ENCODE data around the gene TECR.
A peak's percentile ranks its signal among the peaks of the same experiment; 100 is the strongest.
"Not testable (repeated sequence)": the region's sequence is repeated elsewhere in the genome, so short reads cannot be mapped to it uniquely, and the experiment has no call there.

Gene TECR

DNA sequence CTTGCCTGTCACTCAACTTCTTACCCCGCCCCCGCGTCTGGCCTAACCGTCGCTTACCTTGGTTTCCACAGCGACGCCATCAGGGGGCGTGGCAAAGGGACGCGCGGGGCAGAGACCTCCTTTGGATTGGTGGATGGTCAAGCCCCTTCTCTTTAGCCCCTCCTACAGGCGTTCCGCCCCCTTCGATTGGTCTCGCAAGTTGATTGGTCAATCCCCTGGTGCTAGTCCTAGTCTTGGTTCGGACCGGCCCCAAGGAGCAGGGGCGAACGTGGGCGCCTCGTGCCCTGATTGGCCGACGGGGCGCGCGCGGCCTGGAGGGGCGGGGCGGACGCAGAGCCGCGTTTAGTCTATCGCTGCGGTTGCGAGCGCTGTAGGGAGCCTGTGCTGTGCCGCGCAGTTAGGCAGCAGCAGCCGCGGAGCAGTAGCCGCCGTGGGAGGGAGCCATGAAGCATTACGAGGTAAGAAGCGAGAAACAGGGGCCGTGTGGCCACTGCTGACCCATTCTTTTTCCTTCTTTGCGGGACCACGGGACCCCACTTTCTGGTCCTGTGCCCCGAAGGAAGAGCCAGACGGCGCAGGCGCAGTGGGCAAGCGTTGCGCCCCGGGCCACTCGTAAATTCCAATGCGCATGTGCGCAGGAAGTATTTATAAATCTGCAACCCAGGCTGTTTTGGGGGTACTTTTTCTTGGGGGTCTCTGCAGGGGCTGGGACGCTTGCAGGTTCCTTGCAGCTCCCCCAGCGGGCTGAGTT is at the start of gene TECR:
Gene TECR (plus strand): TSS at position 341 of the 751 bp plus-strand sequence. CDS start 103 bp downstream, at position 444.
- DNase-seq (ENCODE audit: low read depth): peak; percentile 100

DNA sequence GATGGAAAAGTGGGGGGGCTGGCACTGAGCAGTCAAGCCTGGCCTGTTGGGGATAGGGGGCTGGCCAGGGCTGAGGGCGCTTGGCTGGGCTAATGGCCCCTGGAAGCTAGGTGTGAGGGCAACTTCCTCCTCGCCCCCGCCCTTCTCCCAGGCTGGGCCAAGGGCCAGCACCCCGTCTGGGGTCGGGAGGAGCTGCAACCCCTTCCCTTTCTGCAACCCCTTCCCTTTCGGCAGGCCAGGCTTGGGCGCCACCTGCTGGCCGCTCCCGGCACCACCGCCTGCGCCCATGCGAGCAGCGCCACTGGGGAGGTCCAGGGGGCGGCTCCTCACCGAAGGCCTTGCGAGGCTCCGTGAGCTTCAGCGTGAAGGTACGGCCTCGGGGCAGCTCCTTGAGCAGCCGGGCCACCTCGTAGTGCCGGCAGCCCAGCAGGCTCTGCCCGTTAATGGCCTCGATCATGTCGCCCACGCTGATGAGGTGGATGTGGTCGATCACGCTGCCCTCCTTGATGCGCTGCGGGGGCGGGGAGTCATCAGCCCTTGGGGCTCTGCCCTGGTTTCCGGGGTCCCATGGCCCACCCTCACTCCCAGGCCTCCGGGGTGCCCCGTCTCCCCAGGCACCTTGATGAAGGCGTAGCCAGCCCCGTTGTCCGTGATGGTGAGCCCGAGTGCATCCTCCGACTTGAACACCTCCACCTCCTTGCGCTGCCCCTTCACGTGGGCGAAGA is 49.3 kb upstream of the TECR start:
- no peak for DNase-seq (ENCODE audit: low read depth)

DNA sequence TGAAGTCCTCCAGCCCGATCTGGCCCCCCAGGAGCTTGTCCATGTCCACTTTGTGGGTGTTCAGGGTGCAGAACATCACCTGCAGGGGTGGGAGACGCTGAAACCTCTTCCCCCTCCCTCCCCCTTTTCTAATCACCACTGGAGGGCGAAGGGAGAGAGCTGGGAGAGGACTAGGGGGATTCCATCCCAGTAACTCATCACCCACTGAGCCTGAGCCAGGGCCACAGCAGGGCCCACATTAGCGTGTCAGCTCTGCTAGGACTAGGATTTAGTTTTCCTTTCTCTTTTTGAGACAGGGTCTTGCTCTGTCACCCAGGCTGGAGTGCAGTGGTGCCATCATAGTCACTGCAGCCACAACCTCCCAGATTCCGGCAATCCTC is 48.7 kb upstream of the TECR start:
- DNase-seq (ENCODE audit: low read depth): no peak

GRCh38 chr19:14482172-14482941 is 47.0 kb upstream of the TECR start:
- DNase-seq (ENCODE audit: low read depth): no peak

DNA sequence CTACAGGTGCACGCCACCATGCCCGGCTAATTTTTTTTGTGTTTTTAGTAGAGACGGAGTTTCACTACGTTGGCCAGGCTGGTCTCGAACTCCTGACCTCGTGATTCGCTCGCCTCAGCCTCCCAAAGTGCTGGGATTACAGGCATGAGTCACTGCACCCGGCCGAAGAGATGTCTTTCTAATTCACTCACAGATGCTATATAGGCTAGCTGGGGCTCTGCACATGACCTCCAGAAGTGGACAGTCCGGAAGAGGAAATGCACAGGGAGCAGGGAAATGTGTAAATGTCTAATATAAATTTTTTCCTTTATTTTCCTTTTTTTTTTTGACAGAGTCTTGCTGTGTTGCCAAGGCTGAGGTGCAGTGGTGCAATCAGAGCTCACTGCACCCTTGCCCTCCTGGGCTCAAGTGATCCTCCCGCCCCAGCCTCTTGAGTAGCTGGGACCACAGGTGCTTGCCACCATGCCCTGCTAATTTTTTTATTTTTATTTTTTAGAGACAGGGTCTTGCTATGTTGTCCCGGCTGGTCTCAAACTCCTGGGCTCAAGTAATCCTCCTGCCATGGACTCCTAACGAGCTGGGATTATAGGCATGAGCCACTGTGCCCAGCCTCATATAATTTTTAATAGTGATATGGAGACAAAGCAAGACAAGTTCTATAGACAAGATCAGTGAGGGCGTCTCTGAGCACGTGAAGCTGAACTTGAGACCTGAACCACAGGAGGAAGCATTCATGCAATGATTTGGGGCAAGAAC is 41.8 kb upstream of the TECR start:
- no peak for DNase-seq (ENCODE audit: low read depth)

DNA sequence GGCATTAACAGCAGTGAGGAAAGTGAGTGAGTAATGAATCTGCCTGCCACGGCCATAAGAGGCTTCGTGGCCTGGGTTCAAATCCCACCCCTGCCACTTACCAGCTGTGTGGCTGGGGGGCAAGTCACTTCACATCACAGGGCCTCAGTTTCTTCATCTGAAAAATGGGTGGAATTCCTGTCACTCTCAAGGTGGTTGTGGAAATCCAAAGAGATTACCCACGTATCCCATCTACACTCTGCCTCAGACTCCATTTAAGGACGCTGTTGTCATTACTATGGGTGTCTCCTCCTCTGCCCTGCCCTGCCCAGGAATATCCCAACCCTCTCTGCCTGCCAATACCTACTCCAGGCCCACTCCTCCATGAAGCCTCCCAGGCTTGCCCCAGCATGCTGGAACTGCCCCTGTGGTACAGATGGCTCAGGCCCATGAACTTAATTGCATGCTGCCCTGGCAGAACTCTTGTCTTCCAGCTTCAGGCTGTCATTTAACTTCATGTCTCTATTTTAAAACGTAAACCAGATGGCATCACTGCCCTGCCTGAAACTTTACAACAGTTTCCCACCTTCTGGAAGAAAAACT is 36.5 kb upstream of the TECR start:
- no peak for DNase-seq (ENCODE audit: low read depth)

GRCh38 chr19:14494411-14494810 is 35.0 kb upstream of the TECR start:
- no peak for DNase-seq (ENCODE audit: low read depth)

DNA sequence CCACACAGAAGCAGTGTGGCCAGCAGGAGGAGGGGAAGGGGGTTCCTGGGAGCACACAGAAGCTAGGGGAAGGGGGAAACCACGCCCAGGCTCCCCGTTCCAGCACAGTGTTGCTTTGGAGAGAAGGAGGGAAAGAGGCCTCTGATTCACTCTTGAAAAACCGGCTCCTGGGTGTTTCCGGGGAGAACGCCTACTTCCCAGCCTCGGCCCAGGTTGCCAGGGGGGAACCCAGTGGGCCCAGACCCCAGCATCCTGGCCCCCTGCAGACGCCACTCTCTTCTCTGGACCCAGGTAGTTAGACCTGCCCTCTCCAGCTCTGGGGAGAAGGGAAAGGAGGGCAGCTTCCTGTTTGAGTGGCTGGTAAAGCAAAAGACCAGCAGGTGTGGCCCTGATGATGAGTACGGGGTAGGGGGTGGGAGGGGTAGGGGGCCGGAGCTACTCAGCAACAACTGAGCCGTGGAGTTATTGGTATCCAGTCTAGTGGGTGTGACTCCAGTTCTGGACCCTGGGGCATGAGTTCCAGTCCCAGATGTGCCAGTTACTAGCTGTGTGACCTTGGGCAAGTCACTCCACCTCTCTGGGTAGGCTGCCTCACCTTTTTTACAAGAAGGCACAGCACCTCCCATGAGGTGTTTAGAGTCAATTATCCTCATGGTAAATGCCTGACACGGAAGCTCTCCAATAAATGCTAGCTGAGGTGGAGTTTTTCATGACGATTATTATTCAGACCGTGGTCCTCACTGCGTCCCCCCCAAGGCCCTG is 34.3 kb upstream of the TECR start:
- no peak for DNase-seq (ENCODE audit: low read depth)

DNA sequence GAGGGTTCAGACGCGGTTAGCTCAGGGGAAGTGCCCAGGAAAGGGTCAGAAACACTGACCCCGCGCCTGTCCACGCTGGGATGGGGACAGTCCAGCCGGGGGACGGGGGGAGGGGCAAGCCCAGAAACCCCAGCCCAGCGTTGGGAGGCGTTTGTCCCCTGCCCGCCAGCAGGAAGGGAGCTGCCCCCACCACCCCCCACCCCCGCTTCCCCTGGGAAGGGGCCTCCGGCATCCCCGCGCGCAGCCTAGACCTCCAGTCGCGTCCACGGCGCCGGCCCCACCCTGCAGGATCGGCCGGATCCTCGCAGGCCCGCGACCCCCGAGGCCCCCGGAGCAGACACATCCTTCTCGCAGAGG is 33.7 kb upstream of the TECR start:
- DNase-seq (ENCODE audit: low read depth): no peak

DNA sequence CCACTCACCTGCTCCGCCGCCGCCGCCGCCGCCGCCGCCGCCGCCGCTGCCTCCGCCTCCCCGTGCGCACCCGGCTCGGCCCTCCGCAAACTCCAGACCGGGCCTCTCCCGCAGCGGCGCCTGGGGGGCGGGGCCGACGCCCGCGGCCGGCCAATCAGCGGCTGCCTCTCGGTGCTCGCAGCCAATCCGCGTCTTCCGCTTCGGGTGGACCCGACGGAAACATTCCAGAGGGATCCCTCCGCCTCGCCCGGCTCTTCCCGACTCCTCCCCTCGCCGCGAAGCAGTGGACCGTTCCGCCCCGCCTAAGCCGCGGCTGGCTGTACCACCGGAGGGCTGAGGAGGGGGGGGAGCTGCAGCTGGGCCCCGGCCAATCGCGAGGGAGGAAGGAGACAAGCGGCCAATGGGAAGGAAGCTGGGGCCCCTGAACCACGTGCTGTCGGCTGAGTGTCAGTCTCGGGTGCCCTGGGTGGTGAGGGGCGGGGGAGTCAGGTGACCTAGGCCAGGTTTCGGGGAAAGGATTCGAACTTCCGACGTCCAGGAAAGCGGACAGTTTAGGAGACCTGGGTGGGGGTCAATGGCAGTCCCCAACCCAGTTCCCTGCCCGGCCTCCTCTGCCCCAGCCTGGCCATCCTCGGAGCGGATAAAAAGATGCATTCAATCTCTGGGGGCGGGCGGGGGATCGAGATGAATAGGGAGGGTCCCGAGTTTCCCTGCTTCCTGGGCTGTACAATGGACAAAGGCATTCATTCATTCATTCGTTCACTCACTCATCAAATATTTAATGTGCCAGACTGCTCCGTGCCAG is 33.2 kb upstream of the TECR start, which contains the start of gene GIPC1:
Gene GIPC1 (minus strand): TSS at position 99 of the 805 bp plus-strand sequence. CDS start 13,151 bp downstream, outside the sequence.
- peak; percentile 96 for DNase-seq (ENCODE audit: low read depth)

- no peak for DNase-seq (ENCODE audit: low read depth)
Measured at GRCh38 chr19:14496834-14497227, 32.6 kb upstream of the TECR start.

DNA sequence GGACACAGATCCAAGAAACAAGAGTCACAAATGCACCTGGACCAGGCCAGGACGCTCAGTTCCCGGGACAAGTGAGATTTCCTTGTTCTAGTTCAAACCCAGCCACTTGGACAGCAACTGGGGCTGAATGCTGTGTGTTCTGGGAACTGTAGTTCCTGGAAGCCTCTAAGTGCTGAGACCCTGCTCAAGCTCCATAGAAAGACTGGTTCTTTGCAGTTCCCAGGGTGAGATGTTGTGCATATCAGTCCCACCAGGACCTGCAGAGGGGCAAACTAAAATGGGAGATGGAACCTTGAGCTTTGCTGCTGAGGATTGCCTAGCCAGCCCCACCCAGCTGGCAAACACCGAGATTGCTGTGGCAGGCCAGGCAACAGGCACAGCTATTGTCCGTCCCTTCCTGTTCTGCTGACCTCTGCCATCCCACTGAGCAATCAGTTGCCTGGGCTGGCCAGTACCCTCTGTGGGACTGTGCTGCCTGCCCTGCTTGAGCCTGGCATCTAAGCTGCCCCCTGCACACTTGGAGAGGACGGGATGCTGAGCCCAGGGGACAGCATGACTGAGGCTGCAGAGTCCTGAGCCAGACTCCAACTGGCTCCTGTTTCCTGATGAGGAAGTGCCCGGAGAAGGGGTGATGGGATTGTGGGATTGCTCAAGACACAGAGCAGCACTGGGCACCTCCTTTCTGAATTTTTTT is 32.0 kb upstream of the TECR start:
- DNase-seq (ENCODE audit: low read depth): no peak

- DNase-seq (ENCODE audit: low read depth): no peak
Measured at GRCh38 chr19:14502334-14503092, 26.9 kb upstream of the TECR start.

GRCh38 chr19:14503285-14503684 is 26.1 kb upstream of the TECR start:
- no peak for DNase-seq (ENCODE audit: low read depth)

DNA sequence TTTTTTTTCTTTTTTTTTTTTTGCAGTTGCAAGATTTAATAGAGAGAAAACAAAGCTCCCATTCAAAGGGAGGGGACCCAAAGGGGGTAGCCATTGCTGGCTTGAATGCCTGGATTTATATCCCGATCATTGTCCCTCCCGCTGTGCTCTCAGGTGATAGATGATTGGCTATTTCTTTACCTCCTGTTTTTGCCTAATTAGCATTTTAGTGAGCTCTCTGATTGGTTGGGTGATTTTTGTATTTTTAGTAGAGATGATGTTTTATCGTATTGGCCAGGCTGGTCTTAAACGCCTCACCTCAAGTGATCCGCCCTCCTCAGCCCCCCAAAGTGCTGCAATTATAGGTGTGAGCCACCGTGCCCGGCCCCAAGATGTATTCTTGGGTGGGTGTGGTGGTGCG is 24.8 kb upstream of the TECR start:
- DNase-seq (ENCODE audit: low read depth): not testable (repeated sequence)

DNA sequence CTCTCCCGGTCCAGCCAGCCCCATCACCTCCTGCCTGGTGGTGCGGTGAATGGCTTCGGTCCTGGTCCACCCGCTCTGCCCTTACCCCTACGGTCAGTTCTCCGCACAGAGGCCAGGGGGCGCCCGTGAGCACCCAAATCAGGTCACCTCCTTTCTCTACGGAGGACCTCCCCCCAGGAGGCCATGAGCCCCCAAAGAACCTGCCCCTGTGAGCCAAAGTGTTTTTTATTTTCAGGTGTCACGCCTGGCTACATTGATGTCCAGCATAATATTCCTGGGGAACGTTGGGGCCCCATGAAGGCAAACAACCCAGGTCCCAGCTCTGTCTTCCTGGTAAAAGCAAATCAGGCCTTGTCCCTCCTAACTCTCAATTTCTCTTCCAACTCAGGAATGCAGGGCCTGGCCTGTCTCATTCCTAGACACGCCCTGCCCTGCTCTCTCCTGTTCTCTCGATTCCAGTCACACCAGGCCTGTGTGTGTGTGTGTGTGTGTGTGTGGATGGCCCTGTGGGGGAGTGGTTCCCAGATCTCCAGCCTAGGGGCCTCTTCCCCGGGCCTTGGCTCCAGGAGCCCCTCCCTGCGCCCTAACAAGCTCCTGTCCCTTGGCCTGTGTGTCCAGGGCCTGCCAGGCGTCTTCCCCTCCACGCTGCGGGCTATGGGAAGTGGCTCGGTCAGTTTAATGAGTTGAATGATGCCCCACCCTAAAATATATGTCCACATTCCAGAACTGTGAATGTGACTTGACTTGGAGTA is 23.7 kb upstream of the TECR start:
- peak; percentile 98 for DNase-seq (ENCODE audit: low read depth)

DNA sequence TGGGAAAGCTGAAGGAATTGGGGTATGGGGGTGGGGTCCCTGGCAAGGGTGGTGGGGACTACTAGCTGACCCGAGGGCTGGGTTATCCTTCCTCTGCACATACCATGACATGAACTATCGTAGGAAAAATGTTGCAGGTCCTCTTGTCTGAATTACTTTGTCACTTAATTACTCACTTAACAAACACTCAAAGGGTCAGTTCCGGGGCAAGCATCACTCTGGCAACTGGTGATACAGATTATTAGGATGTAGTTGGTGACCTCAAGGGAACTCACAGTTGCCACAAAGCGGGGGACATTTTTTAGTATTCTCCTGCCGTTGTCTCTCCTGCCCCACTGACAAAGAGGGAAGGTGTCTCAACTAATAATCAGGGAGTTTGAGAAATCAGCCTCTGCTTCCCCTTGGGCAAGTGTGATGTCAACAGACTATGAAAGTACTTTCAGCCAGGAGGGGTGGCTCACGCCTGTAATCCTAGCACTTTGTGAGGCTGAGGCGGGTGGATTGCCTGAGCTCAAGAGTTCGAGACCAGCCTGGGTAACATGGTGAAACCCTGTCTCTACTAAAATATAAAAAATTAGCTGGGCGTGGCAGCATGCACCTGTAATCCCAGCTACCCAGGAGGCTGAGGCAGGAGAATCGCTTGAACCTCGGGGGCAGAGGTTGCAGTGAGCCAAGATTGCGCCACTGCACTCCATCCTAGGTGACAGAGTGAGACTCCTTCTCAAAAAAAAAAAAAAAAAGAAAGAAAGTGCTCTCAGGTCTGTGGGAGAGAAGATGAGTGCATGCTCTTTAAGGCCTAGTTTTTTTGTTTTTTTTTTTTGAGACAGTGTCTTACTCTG is 21.5 kb upstream of the TECR start:
- peak; percentile 70 for DNase-seq (ENCODE audit: low read depth)

Measured in HS-5 (cell line).